SKM-1 treated with dmso at 0.1 percent for 144 hours (cell line): ENCODE data around the gene CSH1.
"Not testable (repeated sequence)": the region's sequence is repeated elsewhere in the genome, so short reads cannot be mapped to it uniquely, and the experiment has no call there.

Experiments
- DNase-seq: peaks from one replicate; lab custom pipeline; 2025; ENCODE audit not compliant: unreplicated experiment; lab: John Stamatoyannopoulos, UW

CSH1 gene

GRCh38 chr17:63928966-63929695 lies 32.8 kb upstream of the CSH1 start:
- DNase-seq: no peak

GRCh38 chr17:63928172-63928666 lies 31.8 kb upstream of the CSH1 start:
- DNase-seq: no peak

GRCh38 chr17:63927464-63928171 lies 31.2 kb upstream of the CSH1 start:
- no peak for DNase-seq

DNA sequence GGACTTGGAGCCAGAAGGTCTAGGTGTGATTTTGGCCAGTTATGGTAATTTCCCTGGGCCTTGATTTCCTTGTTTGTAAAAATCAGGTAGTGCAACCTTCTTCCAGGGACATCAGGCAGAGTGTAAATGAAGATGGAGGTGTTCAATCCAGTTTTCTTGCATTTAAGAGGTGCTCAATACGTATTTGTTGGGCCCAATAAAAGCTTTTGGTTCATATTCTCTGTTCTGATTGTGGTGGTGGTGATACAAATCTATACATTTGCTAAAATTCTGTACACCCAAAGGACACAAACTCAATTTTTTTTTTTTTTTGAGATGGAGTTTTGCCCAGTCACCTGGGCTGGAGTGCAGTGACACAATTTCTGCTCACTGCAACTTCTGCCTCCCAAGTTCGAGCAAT lies 29.8 kb upstream of the CSH1 start:
- DNase-seq: no peak

GRCh38 chr17:63925615-63926014 lies 29.2 kb upstream of the CSH1 start:
- DNase-seq: no peak

DNA sequence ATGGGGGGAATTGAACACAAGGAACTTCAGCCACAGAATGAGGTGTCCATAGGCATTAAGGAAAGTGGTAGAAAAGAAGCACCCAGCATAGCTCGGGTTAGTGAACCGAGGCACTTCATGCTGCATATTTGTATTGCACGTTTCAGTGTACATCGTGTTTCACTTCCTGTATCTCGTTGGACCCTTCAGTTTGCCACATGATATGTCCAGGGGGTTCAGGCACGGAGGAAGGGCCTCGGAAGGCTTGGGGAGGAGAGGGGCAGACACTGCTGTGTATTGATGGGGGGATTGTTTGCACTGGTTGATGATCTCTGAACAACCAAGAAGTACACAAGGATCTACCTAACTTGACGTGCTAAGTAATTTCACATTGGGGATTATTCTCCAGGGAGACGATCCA lies 26.0 kb upstream of the CSH1 start:
- not testable (repeated sequence) for DNase-seq

DNA sequence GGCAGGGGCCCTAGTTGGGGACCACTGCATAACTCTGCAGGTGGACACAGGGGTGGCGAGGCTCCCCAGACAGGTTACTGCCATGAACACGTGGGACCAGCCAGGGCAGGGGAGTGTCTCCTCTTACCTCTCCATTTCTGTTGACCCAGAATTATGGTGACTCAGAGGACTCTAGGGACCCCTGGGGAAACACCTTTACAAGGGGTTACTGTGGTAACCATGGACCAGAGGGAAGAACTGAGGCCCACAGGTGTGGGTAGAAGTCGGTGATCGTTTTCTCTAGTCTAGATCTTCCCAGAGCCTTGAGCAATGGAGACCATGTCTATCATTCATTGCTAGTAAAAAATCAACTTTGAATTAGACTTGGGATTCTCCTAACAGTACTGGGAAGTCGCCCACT lies 24.4 kb upstream of the CSH1 start:
- DNase-seq: not testable (repeated sequence)

- not testable (repeated sequence) for DNase-seq
These were observed 23.7 kb upstream of the CSH1 start for GRCh38 chr17:63920050-63920449.

DNA sequence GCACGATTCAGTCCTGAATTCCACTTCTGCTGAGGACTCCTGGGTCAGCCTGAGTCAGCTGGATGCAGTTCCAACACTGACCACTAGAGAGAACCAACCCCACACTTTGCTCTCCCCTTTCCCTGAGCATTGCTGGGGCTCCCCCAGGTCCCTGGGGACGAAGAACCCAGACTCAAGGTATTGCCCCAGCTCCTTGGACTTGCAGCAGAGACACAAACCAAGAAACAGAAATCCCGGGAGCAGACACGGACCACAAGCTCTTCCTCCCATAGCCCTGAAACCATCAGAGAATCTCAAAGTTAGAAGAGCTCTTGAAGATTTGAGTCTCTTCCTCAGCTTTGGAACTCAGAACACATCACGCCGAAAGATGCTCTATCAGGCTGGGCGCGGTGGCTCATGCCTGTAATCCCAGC lies 22.9 kb upstream of the CSH1 start:
- peak; percentile 61 for DNase-seq

GRCh38 chr17:63918789-63919305 lies 22.5 kb upstream of the CSH1 start, which contains the start of gene GH1:
TSS of gene GH1 (minus strand) at chr17:63918839. CDS start at chr17:63918776, 63 bp downstream.
- DNase-seq: not testable (repeated sequence)

- DNase-seq: no peak
These were observed 21.9 kb upstream of the CSH1 start for GRCh38 chr17:63918305-63918704.

- no peak for DNase-seq
These were observed 21.3 kb upstream of the CSH1 start for GRCh38 chr17:63917646-63918045.

GRCh38 chr17:63917206-63917605 lies 20.8 kb upstream of the CSH1 start:
- DNase-seq: not testable (repeated sequence)

GRCh38 chr17:63916566-63917185 lies 20.3 kb upstream of the CSH1 start:
- DNase-seq: no peak

GRCh38 chr17:63915753-63916152 lies 19.4 kb upstream of the CSH1 start:
- not testable (repeated sequence) for DNase-seq

DNA sequence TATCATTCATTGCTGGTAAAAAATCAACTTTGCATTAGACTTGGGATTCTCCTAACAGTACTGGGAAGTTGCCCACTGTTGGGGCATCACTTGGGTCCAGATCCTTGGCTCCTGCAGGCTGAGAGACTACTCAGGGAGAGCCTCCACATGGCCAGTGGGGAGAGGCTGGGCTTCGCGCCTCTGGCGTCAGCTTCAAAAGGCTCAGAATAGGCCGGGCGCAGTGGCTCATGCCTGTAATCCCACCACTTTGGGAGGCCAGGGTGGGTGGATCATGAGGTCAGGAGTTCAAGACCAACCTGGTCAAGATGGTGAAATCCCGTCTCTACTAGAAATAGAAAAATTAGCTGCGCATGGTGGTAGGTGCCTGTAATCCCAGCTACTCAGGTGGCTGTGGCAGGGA lies 18.1 kb upstream of the CSH1 start:
- no peak for DNase-seq

- DNase-seq: peak; percentile 7
These were observed 15.3 kb upstream of the CSH1 start for GRCh38 chr17:63911657-63912100.

GRCh38 chr17:63911041-63911635 lies 14.8 kb upstream of the CSH1 start, which contains the start of gene CSHL1:
TSS of gene CSHL1 (minus strand) at chr17:63911258. CDS start at chr17:63911196, 62 bp downstream.
- DNase-seq: no peak

DNA sequence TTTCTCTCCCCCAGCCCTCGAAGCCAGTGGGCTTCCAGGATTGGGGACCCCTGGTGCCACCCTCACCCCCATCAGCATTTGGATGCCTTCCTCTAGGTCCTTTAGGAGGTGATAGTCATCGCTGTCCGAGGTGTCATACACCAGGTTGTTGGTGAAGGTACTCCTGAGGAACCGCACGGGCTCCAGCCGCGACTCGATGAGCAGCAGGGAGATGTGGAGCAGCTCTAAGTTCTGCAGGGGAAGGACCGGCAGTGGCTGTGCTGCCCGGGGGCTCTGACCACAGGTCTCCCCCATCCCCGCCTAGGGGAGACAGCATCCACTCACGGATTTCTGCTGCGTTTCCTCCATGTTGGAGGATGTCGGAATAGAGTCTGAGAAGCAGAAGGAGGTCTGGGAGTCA lies 13.7 kb upstream of the CSH1 start:
- DNase-seq: no peak

DNA sequence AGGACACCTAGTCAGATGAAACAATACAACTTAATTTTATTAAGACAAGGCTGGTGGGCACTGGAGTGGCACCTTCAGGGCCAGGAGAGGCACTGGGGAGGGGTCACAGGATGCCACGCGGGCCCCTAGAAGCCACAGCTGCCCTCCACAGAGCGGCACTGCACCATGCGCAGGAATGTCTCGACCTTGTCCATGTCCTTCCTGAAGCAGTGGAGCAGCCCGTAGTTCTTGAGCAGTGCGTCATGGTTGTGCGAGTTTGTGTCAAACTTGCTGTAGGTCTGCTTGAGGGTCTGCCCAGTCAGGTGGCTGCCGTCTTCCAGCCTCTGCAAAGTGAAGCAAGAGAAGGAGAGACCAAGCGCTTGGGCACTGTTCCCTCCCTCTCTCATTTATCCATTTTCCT lies 13.2 kb upstream of the CSH1 start:
- not testable (repeated sequence) for DNase-seq
